Endothelial cell of umbilical vein (primary cell): ENCODE data around the gene AP4M1. TPM values are rescaled to one million over a fixed set of nuclear protein-coding genes. Genes with fewer than 3 reads are reported as not detected.

Source experiments
- BruUV-seq: library from RNA; stranded (reverse); fragments of 400-500 nt; replicated peaks from 2 replicates; lab custom pipeline; 2021; lab: Mats Ljungman, UMichigan
- CTCF ChIA-PET: fragments of 300-600, 350-600 bp; sonication (Branson Sonifier 250); formaldehyde crosslinking; loops from one replicate; lab custom pipeline; 2021; ENCODE audit warnings: antibody characterized with exemption, inconsistent platforms; lab: Charles Lee
- POLR2A ChIA-PET: fragments of 300-600, 350-600 bp; sonication (Branson Sonifier 250); formaldehyde crosslinking; loops from one replicate; lab custom pipeline; 2021; ENCODE audit warnings: antibody characterized with exemption, inconsistent platforms; lab: Charles Lee
- DNase-seq: peaks from one replicate; pipeline ENCODE4 v3.0.0-alpha.2; 2011; ENCODE audit warnings: low read depth, low spot score
- FAIRE-seq: peaks from 2 replicates; lab custom pipeline; 2011; peaks lifted over from hg19 to GRCh38; lab: Jason Lieb, UNC
- H2AFZ ChIP-seq: 2 replicates; pipeline ENCODE4 v1.6.0; 2012; ENCODE audit warnings: low read depth, low read length, control low read depth, inconsistent platforms
- H3K27ac ChIP-seq: 2 replicates; pipeline ENCODE4 v1.5.1; 2011; ENCODE audit warnings: low read depth, mild to moderate bottlenecking, control low read depth, low read length, moderate library complexity; ENCODE audit not compliant: insufficient read depth
- H3K27me3 ChIP-seq, 2 experiments: 2 replicates each; pipeline versions ENCODE4 v1.6.0 to v1.6.1; 2011; ENCODE audit warnings: low read length in 2 of 2, mixed read lengths in 1 of 2; ENCODE audit not compliant: control insufficient read depth in 2 of 2, insufficient read depth in 2 of 2
- H3K36me3 ChIP-seq, 2 experiments: 2 replicates in 1 of 2; 3 replicates in 1 of 2; pipeline ENCODE4 v1.5.1; 2011; ENCODE audit warnings: low read length in 2 of 2, mild to moderate bottlenecking in 1 of 2, moderate library complexity in 1 of 2; ENCODE audit not compliant: control insufficient read depth in 2 of 2, insufficient read depth in 2 of 2; ENCODE audit errors: extremely low read depth in 1 of 2
- H3K4me1 ChIP-seq: 3 replicates; pipeline ENCODE4 v1.5.1; 2011; ENCODE audit warnings: mild to moderate bottlenecking, low read length; ENCODE audit not compliant: control insufficient read depth, insufficient read depth; ENCODE audit errors: extremely low read depth
- H3K4me2 ChIP-seq: 2 replicates; pipeline ENCODE4 v1.6.1; 2011; ENCODE audit warnings: low read length, control low read depth, mixed read lengths; ENCODE audit not compliant: insufficient read depth
- H3K4me3 ChIP-seq, 3 experiments: fragments of 200-600 bp in 1 of 3; sonication (generic), shearing (Covaris generic) in 1 of 3; replicated peaks in 1 of 3; 2 replicates each; pipeline ENCODE4 v1.5.1; 2011 to 2016; ENCODE audit warnings: control low read depth in 3 of 3, low read length in 3 of 3, mild to moderate bottlenecking in 2 of 3, inconsistent platforms in 1 of 3, low read depth in 1 of 3, moderate library complexity in 1 of 3; ENCODE audit not compliant: insufficient read depth in 1 of 3
- H3K79me2 ChIP-seq: 2 replicates; pipeline ENCODE4 v1.6.0; 2012; ENCODE audit warnings: low read length, inconsistent platforms; ENCODE audit not compliant: control insufficient read depth, insufficient read depth
- H3K9ac ChIP-seq: replicated peaks from 2 replicates; pipeline ENCODE3; 2011; ENCODE audit warnings: low read length, control low read depth; ENCODE audit not compliant: insufficient read depth; ENCODE audit errors: extremely low read depth
- H3K9me1 ChIP-seq: replicated peaks from 3 replicates; pipeline ENCODE4 v1.6.0; 2011; ENCODE audit warnings: mild to moderate bottlenecking, low read length; ENCODE audit not compliant: control insufficient read depth, insufficient read depth; ENCODE audit errors: extremely low read depth
- H3K9me3 ChIP-seq: replicated peaks from 2 replicates; pipeline ENCODE4 v1.5.1; 2012; ENCODE audit warnings: low read length, inconsistent platforms; ENCODE audit not compliant: control insufficient read depth, insufficient read depth
- H4K20me1 ChIP-seq: replicated peaks from 2 replicates; pipeline ENCODE3; 2011; ENCODE audit warnings: mild to moderate bottlenecking, low read length; ENCODE audit not compliant: control insufficient read depth, insufficient read depth; ENCODE audit errors: extremely low read depth
- EZH2 ChIP-seq: IDR thresholded peaks from 2 replicates; pipeline ENCODE4 v1.6.1; 2012; ENCODE audit warnings: borderline replicate concordance, low read depth, mild to moderate bottlenecking, moderate library complexity, low read length, inconsistent platforms; ENCODE audit not compliant: severe bottlenecking
- FOS ChIP-seq: IDR thresholded peaks from 2 replicates; pipeline ENCODE4 v1.6.1; 2011; ENCODE audit warnings: mild to moderate bottlenecking, low read length, moderate library complexity, borderline replicate concordance; ENCODE audit not compliant: insufficient read depth
- GATA2 ChIP-seq: IDR thresholded peaks from 2 replicates; pipeline ENCODE4 v1.7.0; 2011; ENCODE audit warnings: low read depth, mild to moderate bottlenecking, moderate library complexity, mixed read lengths, low read length; ENCODE audit not compliant: insufficient read length, insufficient read depth
- JUN ChIP-seq: IDR thresholded peaks from 2 replicates; pipeline ENCODE4 v1.6.1; 2011; ENCODE audit warnings: borderline replicate concordance, low read depth; ENCODE audit not compliant: insufficient read length, insufficient read depth
- MYC ChIP-seq: IDR thresholded peaks from one replicate; pipeline ENCODE4 v1.6.1; 2011; ENCODE audit warnings: mild to moderate bottlenecking, low read depth, low read length
- POLR2AphosphoS5 ChIP-seq: IDR thresholded peaks from 2 replicates; pipeline ENCODE4 v1.6.1; 2012; ENCODE audit warnings: low read depth, mild to moderate bottlenecking, control low read depth, low read length, moderate library complexity; ENCODE audit not compliant: insufficient read depth
- dilution Hi-C: fragments of 300-500 bp; cut with MboI; formaldehyde crosslinking; loops from one replicate; pipeline ENCODE4 v1.15.0; 2019; ENCODE audit warnings: low sequenced_read_pairs; ENCODE audit not compliant: extremely low pct_ligation_motif_present
- intact Hi-C: fragments of 100-400 bp; cut with micrococcal nuclease; formaldehyde crosslinking; loops from one replicate; pipeline ENCODE4 v1.10.0; 2022
- polyA plus RNA-seq, 4 experiments: library from polyadenylated mRNA; depleted of rRNA in 3 of 4; stranded (reverse) in 3 of 4; unstranded in 1 of 4; fragments of >200 nt; gene quantifications; 2 replicates each; pipeline versions ENCODE4 v1.2.1 to v1.2.3, GENCODE V29; 2011 to 2012; ENCODE audit warnings: missing spikeins in 1 of 4
- total RNA-seq: library from RNA; stranded (reverse); gene quantifications from 2 replicates; pipeline ENCODE4 v1.2.3, GENCODE V29; 2021
- TF ChIP-seq, protein P1 (sequence below): IDR thresholded peaks from 2 replicates; pipeline ENCODE4 v1.6.1; 2011; ENCODE audit not compliant: insufficient read depth, insufficient read length

AP4M1 gene
- total and polyA plus RNA-seq, 2 donors (not counting 3 experiments of a cell fraction or from before 2014, with no cell fraction given): 20.5 to 27.4 TPM

GRCh38 chr7:100066953-100067352, 34.5 kb upstream of the AP4M1 start:
- Histone ChIP-seq H2AFZ (no peak overlapping the region), H3K27ac (no peak overlapping the region), H3K9me1 (no peaks in the 10 kb centered on the region), H3K9ac (no peak overlapping the region), H4K20me1 (no peaks in the 10 kb centered on the region), H3K4me2 (no peak overlapping the region), H3K36me3 (peaks cover 25 to 36% of the 10 kb centered on the region in 2 experiments), H3K27me3 (no peaks in the 10 kb centered on the region), H3K4me3 (no peak overlapping the region), H3K9me3 (peaks cover 18% of the 10 kb centered on the region), H3K79me2 (no peaks in the 10 kb centered on the region), H3K4me1 (no peaks in the 10 kb centered on the region)
- no TSS peak for BruUV-seq
- ChIA-PET CTCF (no interaction called here), POLR2A (no interaction called here)
- dilution Hi-C loops (no loop called here), intact Hi-C loops (no loop called here)
- TF ChIP-seq MYC (no peak), POLR2AphosphoS5 (no peak), EZH2 (no peak), FOS (no peak)
- DNase-seq (no peak), FAIRE-seq (no peak)

- ChIA-PET CTCF (no interaction called here), POLR2A (interaction anchor here (0.6 to 0.7 kb wide), 2 partner anchors 11 to 31 kb away, joined by 3 read pairs; no protein-coding TSS in a partner anchor)
- FAIRE-seq (no peak), DNase-seq (no peak)
- H3K79me2 ChIP-seq: no peaks in the 10 kb centered on the region
- no peaks in the 10 kb centered on the region for H3K4me1 ChIP-seq
- no peak overlapping the region for H3K9ac ChIP-seq
- no TSS peak for BruUV-seq
- H3K9me1 ChIP-seq: no peaks in the 10 kb centered on the region
- peaks cover 37 to 43% of the 10 kb centered on the region in 2 experiments for H3K36me3 ChIP-seq
- no peak overlapping the region for H3K4me2 ChIP-seq
- no peak overlapping the region for H2AFZ ChIP-seq
- no peak overlapping the region for H3K27ac ChIP-seq
- dilution Hi-C loops (no loop called here), intact Hi-C loops (no loop called here)
- H3K9me3 ChIP-seq: peaks cover 26% of the 10 kb centered on the region
- no peaks in the 10 kb centered on the region for H4K20me1 ChIP-seq
- H3K4me3 ChIP-seq: no peak overlapping the region
- no peak for TF ChIP-seq JUN
- TF ChIP-seq, protein P1, sequence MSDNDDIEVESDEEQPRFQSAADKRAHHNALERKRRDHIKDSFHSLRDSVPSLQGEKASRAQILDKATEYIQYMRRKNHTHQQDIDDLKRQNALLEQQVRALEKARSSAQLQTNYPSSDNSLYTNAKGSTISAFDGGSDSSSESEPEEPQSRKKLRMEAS: no peak
- TF ChIP-seq GATA2: no peak
- no peaks in the 10 kb centered on the region for H3K27me3 ChIP-seq
Observed at GRCh38 chr7:100069991-100070390, 31.5 kb upstream of the AP4M1 start.
